ENCODE data around the gene NGFR.

DNA sequence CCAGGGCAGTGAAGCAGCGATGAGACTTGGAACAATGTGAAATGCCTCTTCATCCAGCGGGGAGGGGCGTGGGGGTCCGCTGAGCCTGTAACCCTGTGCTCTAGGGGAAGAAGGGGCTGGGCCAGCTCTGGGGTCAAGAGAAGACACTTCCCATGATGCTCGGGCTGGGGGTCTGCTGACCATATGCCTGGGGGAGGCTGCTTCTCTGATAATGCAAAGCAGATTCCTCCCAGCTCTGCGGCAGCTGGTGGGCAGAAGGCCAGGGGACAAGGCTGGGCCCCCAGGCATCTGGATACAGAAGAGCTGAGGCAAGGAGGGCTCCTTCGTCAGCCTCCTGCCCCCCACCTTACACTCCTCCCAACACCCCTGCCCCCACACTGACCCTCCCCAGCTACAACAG is 24.7 kb downstream of the NGFR start:
- TF ChIP-seq, protein P1, sequence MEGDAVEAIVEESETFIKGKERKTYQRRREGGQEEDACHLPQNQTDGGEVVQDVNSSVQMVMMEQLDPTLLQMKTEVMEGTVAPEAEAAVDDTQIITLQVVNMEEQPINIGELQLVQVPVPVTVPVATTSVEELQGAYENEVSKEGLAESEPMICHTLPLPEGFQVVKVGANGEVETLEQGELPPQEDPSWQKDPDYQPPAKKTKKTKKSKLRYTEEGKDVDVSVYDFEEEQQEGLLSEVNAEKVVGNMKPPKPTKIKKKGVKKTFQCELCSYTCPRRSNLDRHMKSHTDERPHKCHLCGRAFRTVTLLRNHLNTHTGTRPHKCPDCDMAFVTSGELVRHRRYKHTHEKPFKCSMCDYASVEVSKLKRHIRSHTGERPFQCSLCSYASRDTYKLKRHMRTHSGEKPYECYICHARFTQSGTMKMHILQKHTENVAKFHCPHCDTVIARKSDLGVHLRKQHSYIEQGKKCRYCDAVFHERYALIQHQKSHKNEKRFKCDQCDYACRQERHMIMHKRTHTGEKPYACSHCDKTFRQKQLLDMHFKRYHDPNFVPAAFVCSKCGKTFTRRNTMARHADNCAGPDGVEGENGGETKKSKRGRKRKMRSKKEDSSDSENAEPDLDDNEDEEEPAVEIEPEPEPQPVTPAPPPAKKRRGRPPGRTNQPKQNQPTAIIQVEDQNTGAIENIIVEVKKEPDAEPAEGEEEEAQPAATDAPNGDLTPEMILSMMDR (conservative IDR thresholded peaks at IDR 0.05; ENCODE audit: low read depth, low read length) = no peak
- TF ChIP-seq EZH2 (IDR thresholded peaks at IDR 0.05; ENCODE audit: borderline replicate concordance, low read depth, low read length, poor library complexity, severe bottlenecking) = no peak
